HG03571 (cell line): ENCODE measurements around the gene NKD1.
"Not testable (repeated sequence)": the region's sequence is repeated elsewhere in the genome, so short reads cannot be mapped to it uniquely, and the experiment has no call there.

Experiments
- ATAC-seq: cut with Tn5 transposase; IDR thresholded peaks from one replicate; pipeline ENCODE4 v1.9.1; 2021; ENCODE audit not compliant: unreplicated experiment

NKD1 gene, protein sequence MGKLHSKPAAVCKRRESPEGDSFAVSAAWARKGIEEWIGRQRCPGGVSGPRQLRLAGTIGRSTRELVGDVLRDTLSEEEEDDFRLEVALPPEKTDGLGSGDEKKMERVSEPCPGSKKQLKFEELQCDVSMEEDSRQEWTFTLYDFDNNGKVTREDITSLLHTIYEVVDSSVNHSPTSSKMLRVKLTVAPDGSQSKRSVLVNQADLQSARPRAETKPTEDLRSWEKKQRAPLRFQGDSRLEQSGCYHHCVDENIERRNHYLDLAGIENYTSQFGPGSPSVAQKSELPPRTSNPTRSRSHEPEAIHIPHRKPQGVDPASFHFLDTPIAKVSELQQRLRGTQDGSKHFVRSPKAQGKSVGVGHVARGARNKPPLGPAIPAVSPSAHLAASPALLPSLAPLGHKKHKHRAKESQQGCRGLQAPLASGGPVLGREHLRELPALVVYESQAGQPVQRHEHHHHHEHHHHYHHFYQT

DNA sequence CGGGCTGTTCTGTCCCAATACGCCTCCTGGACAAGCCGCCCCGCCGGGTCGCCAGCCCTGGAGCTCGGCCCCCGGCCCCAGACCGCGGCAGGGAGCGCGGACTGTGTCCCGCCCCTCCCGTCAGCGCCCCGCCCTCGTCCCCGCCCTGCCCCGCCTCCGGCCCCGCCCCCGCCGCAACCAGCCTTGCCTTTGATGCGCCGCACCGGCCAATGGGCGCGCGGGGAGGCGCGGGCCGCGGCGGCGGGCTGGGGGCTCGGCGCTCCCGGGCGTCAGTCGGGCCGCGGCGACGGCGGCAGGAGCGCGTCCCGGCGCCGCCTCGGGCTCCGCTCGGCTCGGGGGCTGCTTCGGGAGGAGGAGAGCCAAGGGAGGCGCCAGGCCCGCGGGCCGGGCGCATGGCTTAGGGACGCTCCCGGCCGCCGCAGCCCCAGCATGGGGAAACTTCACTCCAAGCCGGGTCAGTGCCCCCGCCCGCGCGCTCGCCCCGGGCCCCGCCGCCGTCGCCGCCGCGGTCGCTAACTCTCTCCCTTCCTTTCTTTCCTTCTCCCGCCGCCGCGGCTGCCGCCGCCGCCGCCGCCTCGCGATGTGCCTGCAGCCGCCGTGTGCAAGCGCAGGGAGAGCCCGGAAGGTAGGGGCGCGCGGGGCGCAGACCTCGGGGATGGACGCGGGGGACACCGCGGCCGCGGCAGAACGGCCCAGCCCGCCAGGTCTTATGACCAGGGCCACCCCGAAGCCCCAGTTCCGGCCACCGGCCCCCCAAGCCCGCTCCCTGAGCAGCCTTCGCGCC, at the start of gene NKD1:
NKD1 (plus strand) TSS at position 272 of the 784 bp plus-strand sequence; CDS start at position 430, 158 bp downstream.
- ATAC-seq = peak; percentile 71

DNA sequence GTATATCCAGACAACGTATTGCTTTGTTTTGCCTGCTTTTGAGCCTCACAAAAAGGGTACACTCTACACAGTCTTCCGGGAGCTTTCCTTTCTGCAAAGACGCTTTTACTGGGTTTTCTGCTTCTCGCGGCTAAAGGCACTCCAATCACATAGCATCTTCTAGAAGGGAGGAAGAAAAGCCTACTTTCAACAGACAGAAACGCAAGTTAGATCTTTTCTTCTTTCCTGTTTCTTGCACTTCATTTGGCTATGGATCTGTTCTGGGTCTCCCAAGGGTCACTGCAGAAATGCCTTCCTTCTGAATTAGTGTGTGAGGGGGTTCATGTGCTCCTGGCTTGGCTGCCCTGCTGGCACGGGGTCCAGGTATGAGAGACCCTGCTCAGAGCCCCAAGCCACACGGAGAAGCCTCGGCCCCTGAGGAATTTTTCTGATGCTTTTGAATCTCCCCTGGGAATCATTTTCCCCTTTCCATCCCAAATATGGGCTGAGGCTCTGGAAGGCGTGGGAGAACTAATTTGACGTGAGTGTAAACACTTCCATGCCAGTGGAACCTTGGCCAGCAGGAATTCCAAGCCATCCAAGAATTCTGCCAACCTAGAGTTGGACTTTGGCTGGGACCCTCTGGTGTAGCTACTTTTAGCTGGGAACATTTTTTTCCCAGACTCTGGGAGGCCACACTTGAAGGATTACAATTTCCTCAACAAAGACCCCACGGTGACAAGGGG, 49.6 kb upstream of the NKD1 start:
- no peak for ATAC-seq

DNA sequence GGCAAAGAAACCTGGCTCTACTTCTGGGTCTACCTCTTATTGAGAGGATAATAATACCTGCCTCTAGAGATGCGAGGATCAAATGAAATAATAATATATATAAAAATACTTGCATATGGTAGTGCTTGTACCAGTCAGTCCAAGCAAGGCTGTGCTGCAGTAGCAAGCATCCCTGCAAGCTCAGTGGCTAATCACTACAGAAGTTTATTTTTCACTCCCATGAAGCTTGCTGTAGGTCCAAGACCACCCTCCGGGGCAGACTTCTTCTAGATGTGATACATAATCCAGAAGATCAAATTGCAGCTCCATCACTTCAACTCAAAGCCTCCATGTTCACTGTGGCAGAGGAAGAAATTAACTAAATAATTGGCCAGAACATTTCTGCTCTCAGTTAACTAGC, 48.9 kb upstream of the NKD1 start:
- no peak for ATAC-seq

DNA sequence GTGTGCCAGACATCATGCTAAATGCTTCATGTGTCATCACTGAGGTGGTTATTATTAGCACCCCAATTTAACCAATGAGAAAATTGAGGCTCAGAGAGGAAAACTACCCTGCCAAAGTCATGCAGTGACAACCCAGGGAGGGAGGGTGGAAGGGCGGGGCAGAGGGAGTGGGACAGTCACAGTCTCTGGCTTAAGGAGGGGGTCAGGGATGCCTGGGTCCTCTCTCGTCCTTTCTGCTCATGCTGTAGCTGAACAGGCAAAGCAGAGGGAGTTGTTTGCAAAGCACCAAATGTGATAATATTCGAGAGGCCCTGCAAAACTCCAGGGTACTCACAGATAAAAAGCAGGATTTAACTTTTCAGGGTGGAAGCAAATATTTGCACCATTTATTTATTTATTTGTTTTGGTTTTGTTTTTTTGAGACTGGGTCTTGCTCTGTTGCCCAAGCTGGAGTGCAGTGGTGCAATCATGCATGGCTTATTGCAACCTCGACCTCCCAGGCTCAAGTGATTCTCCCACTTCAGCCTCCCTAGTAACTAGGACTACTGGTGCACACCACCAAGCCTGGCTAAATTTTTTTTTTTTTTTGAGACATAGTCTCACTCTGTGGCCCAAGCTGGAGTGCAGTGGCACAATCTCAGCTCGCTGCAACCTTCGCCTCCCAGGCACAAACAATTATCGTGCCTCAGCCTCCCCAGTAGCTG, 47.9 kb upstream of the NKD1 start:
- ATAC-seq = no peak

DNA sequence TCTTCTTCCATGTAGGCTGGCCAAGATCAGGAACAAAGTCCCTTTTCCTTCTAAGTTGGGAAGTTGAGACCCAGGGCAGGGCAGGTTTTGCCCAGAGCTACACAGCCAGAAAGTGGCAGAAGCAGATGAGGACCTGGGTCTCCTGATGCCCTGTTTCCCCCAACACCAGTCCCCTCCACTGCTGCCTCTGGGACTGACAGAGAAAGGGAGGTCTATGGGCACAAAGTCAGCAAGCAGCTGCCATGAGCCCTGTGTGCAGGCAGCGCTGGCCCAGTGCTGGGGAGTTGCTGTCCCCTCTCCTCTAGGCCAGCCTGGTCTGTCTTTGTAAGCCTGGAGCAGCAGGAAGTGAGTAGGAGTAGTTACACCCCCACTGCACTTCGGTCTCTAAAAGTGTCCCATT, 46.9 kb upstream of the NKD1 start:
- no peak for ATAC-seq

DNA sequence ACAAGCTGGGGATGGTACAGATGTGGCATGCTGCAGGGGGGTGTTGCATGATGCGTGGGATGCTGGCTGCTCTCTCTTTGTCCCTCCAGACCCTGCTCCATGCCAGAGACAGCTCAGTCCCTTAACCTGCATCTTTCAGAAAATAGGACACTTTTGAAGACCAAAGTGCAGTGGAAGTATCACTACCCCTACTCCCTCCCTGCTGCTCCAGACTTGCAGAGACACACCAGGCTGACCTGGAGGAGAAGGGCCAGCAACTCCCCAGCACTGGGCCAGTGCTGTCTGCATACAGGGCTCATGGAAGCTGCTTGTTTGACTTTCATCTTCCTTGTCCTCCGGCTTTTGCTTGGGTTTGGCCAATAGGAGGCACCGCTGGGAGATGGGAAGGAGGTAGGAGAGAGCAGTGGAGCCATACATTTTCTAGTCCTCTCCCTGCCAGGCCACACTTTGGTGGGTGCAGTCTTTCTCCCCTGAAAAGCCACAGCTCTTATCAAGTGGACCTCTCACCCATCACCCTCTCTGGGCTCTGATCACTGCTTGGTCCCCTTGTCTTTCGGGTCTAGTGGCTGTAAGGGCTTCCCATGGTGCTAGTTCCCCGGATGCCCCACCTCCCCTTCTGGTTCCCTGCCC, 46.1 kb upstream of the NKD1 start:
- no peak for ATAC-seq

DNA sequence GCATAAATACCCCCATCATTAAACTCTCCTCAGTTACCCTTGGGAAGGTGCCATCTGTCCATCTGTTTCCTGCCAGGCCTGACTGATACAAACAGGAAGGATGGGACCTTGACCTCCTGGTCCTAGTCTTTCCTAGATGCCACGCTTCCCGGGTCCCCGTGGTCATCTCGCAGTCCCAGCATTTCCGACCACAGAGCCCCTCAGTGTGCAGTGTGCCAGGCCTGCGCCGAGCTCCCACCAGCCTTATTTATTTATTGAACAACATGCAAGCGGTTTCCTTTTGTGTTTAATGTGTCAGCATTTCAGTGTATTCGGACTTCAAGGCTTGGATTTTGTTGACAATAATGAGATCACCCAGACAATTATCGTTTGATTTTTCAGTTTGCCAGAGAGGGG, 45.6 kb upstream of the NKD1 start:
- ATAC-seq = no peak

DNA sequence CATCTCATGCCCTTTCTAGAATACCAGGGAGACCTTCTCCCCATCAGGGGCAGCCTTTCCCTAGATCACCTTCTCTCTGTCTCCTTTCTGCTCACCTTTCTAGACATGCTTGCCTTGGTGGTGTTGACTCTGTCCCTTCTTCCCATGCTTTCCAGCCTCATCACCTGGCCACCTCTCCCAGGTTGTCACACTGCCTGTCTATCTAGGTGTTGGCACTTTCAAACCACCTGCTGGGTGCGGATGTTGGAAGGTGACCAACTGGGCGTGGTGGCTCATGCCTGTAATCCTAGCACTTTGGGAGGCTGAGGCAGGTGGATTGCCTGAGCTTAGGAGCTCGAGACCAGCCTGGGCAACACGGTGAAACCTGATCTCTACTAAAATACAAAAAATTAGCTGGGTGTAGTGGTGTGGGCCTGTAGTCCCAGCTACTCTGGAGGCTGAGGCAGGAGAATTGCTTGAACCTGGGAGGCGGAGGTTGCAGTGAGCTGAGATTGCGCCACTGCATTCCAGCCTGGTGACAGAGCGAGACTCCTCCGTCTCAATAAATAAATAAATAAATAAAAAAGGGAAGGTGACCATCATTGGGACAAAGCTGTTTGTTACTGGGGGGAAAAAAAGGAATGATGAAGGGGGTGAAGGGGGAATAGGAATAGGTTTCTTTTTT, 44.2 kb upstream of the NKD1 start:
- not testable (repeated sequence) for ATAC-seq

DNA sequence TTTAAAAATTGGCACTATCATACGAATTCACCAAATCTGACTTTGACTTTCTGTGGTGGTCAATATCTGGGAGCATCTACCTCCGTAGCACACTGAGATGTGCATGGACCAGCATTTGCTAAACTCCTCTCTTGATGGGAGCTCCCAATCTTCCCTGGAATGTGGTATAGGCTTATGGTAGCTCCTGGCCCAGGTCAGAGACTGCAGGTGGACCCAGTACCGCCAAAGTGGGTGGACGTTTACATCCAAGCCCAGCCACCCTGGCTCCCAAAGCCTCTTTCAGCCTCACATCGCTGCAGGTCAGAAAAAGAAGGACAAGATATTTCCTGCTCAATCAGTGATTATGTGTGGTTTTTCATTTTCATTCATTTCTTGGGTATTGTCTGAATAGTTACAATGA, 43.1 kb upstream of the NKD1 start:
- no peak for ATAC-seq

DNA sequence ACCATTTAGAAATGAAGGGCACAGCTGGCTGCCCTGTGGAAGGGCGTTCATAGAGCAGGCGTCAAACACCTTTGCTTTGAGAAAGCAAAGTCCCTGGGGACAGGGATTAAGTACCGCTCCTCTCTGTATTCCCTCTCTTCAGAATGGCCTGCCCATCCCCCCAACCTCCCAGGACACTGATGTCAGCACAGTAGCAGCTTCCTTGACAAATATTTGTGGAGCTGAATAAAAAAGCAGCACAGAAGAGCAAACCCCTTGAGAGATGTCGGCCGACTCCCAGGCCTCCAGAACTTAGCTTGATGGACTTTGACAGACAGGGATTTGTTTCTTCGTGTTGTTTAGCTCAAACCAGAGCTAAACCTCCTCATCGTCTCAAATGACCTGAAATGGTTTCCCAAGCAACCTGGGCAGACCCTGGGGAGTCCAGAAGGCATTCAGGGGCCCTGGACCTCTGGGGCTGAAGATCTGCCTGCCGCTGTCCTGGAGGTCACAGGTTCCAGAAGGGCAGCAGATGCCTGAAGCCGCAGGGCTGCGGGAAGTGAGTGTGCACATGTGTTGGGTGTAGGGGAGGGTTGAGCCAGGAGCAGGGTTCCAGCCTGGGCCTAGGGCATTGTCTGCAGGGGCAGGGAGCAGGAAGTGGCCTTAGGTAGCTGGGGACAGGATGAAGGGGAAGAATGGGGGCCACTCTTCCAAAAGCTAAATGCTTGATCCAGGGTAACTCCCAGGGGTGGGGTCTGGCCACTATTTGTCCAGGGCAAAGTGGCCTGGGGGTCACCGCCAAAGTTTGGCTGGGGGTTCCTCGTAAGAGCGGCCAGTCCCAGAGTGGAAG, 42.3 kb upstream of the NKD1 start:
- ATAC-seq = no peak

DNA sequence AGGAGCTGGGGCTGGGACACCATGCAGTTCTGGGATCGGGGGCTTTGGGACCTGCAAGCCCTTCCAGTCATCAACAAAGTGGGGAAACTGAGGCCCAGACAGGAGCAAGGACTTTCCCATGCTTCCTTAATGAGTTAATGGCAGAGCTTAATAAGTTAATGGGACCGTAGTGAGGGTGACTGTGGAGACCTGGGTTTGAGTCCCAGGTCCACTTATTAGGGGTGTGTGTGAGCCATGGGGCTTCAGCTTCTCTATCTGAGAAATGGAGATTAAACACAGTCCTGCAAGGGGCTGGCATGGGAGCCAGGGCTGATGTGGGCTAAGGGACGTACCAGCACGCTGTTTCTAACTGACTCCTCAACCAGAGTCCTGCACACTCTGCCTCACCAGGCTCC, 41.7 kb upstream of the NKD1 start:
- ATAC-seq = no peak

DNA sequence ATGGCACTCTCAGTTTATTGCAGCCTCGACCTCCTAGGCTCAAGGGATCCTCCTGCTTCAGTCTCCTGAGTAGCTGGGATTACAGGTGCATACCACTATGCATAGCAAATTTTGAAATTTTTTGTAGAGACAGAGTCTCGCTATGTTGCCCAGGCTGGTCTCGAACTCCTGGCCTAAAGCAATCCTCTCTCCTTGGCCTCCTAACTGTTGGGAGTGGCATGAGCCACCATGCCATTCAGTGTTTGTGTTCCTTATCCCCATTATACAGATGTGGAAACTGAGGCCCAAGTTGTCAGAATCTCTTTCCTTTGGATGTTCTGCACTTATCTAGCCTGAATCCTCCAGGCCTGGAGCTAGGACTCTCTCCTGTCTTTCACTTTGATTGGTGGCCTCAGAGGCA, 40.8 kb upstream of the NKD1 start:
- ATAC-seq = no peak

DNA sequence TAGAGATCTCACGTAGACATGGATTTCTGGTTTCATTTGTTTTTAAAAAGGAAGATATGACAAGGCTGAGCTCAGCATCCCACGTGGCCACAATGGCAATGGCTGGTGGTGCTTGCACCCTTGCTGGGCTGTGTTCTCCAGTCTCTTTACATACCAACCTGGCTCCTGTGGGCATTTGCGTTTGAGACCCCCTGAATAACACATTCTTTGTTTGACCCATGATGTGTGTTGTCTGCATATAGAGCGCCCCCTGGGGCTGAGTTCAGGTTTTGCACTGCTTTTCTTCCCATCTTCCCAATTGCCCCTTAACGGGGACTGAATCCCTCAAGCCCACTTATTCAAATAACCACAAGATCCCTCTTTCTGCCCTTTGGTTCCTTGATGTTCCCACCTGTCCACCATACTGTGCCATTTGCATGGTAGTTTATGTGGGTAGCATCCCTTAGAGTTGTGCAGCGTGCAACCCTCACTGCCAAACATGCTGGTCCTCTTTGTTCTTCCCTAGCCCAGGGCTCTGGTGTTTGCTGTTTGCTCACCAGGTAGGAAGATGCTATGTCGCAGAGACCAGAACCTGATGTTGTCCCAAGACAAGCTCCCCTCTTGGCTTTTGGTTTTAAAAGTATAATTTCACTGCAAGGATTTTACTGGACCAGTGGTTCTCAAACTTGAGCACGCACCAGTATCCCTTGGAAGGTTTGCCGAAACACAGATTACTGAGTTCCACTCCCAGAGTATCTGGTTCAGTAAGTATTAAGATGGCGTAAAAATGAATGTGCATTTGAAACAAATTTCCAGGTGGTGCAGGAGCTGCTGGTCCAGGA, 38.5 kb upstream of the NKD1 start:
- no peak for ATAC-seq

DNA sequence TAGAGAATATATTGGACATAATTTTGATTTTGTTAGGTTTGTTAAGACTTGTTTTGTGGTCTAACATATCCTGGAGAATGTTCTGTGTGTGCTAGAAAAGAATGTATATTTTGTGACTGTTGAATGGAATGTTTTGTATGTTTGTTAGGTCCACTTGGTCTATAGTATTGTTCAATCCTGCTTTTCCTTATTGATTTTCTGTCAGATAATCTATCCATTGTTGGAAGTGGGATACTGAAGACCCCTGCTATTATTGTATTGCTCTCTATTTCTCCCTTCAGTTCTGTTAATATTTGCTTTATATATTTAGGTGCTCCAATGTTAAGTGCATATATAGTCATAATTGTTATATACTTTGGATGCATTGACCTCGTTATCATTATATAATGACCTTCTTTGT, 33.0 kb upstream of the NKD1 start:
- no peak for ATAC-seq

DNA sequence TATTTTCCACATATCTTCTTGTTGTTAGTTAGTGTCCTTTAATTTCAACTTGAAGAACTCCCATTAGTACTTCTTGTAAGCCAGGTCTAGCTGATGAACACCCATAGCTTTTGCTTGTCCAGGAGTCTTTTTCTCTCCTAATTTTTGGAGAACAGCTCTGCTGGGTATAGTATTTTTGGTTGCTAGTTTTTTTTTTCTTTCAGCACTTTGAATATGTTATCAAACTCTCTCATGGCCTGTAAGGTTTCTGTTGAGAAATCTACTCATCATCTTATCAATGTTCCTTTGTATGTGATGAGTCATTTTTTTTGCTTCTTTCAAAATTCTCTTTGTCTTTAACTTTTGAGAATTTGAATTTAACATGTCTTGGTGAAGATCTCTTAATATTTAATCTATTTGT, 31.8 kb upstream of the NKD1 start:
- ATAC-seq = no peak

DNA sequence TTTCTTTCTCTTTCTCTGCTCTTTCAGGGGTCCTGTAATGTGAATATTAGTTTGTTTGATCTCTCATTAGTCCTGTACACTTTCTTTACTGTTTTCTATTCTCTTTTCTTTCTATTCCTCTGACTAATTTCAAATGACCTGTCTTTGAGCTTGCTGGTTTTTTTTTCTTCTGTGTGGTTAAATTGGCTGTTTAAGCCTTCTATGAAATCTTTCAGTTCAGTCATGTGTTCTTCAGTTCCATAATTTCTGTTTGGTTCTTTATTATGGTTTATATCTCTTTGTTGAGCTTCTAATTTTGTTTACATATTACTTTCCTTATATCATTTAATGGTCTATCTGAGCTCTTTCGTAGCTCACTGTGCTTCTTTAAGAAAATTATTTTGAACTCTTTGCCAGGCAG, 31.3 kb upstream of the NKD1 start:
- ATAC-seq = no peak

DNA sequence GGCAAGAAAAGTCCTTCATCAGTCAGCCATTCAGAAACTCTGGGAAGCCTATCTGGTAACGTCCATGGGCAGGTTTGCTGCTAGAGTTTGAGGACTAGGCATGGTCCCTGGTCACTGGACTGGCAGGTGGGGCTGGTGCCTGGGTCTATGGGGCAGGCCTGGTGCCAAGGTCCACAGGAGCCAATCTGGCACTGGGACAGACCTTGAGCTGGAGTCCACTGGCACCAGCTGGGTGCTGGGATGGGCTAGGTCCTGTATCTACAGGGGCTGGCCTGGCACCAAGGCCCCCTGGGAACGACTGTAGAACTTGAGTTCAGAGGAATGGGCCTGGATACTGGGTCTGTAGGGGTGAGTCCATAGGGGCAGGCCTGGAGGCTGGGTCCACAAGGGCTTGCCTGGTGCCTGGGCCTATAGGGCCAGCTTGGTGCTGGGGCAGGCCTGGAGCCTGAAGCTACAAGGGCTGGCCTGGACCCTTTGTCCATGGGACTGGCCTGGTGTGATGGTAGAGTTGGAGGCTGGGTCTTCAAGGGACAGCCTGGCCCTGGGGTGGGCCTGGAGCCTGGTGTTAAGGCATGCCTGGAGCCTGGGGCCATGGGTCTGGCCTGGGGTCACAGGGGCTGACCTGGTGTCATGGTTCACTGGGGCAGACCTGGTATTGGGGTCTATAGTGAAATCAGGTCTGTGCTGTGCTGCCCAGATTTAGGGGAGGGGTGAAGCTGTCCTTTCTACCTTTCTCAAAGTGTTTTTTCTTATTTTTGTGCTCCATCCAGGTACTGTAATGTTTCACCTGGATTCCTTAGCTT, 30.5 kb upstream of the NKD1 start:
- ATAC-seq = no peak
